ENCODE measurements around the gene AUP1.

The AUP1 gene

GRCh38 chr2:74551530-74551929 lies 22.0 kb upstream of the AUP1 start:
- Histone ChIP-seq H3K79me2 (ENCODE audit: low read length) (peaks cover 3% of the 10 kb centered on the region; the same call in 1 of the 2 replicates), H3K9me3 (ENCODE audit: insufficient read depth, low read length) (no peaks in the 10 kb centered on the region), H3K4me2 (ENCODE audit: low read length) (no peak overlapping the region), H4K20me1 (ENCODE audit: insufficient read depth, low read length) (no peaks in the 10 kb centered on the region), H3K27ac (ENCODE audit: low read length) (no peak overlapping the region), H3K4me3 (ENCODE audit: low read length) (no peak overlapping the region), H3K9ac (ENCODE audit: low read length) (no peak overlapping the region), H3K36me3 (replicated peaks; ENCODE audit: low read depth, low read length) (no peaks in the 10 kb centered on the region), H3K4me1 (ENCODE audit: low read length) (peaks cover 11% of the 10 kb centered on the region), H3K27me3 (ENCODE audit: low read depth, low read length) (no peaks in the 10 kb centered on the region), H2AFZ (ENCODE audit: low read depth, low read length) (no peak overlapping the region)
- TF ChIP-seq CTCF (IDR thresholded peaks at IDR 0.05; ENCODE audit: low read depth, low read length) (no peak), EZH2phosphoT487 (IDR thresholded peaks at IDR 0.05; ENCODE audit: low read depth) (no peak)

GRCh38 chr2:74550231-74550630 lies 20.7 kb upstream of the AUP1 start:
- Histone ChIP-seq H3K9me3 (ENCODE audit: insufficient read depth, low read length) (no peaks in the 10 kb centered on the region), H3K27me3 (ENCODE audit: low read depth, low read length) (no peaks in the 10 kb centered on the region), H3K36me3 (replicated peaks; ENCODE audit: low read depth, low read length) (no peaks in the 10 kb centered on the region), H2AFZ (ENCODE audit: low read depth, low read length) (no peak overlapping the region), H3K4me3 (ENCODE audit: low read length) (no peak overlapping the region), H3K4me1 (ENCODE audit: low read length) (peaks cover 5% of the 10 kb centered on the region; the same call in 1 of the 2 replicates), H3K4me2 (ENCODE audit: low read length) (no peak overlapping the region), H4K20me1 (ENCODE audit: insufficient read depth, low read length) (no peaks in the 10 kb centered on the region), H3K27ac (ENCODE audit: low read length) (no peak overlapping the region), H3K79me2 (ENCODE audit: low read length) (no peaks in the 10 kb centered on the region), H3K9ac (ENCODE audit: low read length) (no peak overlapping the region)
- no peak for TF ChIP-seq EZH2phosphoT487 (IDR thresholded peaks at IDR 0.05; ENCODE audit: low read depth)
- TF ChIP-seq CTCF (IDR thresholded peaks at IDR 0.05; ENCODE audit: low read depth, low read length), result no peak

GRCh38 chr2:74548900-74549826 lies 19.7 kb upstream of the AUP1 start:
- H3K36me3 ChIP-seq (replicated peaks; ENCODE audit: low read depth, low read length), result no peaks in the 10 kb centered on the region
- no peaks in the 10 kb centered on the region for H3K27me3 ChIP-seq (ENCODE audit: low read depth, low read length)
- peaks cover 5% of the 10 kb centered on the region; the same call in 1 of the 2 replicates for H3K4me1 ChIP-seq (ENCODE audit: low read length)
- H3K4me2 ChIP-seq (ENCODE audit: low read length), result no peak overlapping the region
- no peak overlapping the region for H3K9ac ChIP-seq (ENCODE audit: low read length)
- H4K20me1 ChIP-seq (ENCODE audit: insufficient read depth, low read length), result no peaks in the 10 kb centered on the region
- no peak for TF ChIP-seq CTCF (IDR thresholded peaks at IDR 0.05; ENCODE audit: low read depth, low read length)
- TF ChIP-seq EZH2phosphoT487 (IDR thresholded peaks at IDR 0.05; ENCODE audit: low read depth), result no peak
- H3K9me3 ChIP-seq (ENCODE audit: insufficient read depth, low read length), result no peaks in the 10 kb centered on the region
- H3K27ac ChIP-seq (ENCODE audit: low read length), result no peak overlapping the region
- no peak overlapping the region for H2AFZ ChIP-seq (ENCODE audit: low read depth, low read length)
- no peak overlapping the region for H3K4me3 ChIP-seq (ENCODE audit: low read length)
- H3K79me2 ChIP-seq (ENCODE audit: low read length), result no peaks in the 10 kb centered on the region

- Histone ChIP-seq H2AFZ (ENCODE audit: low read depth, low read length) (no peak overlapping the region), H3K4me1 (ENCODE audit: low read length) (peaks cover 1% of the 10 kb centered on the region; the same call in 1 of the 2 replicates), H4K20me1 (ENCODE audit: insufficient read depth, low read length) (no peaks in the 10 kb centered on the region), H3K79me2 (ENCODE audit: low read length) (no peaks in the 10 kb centered on the region), H3K4me2 (ENCODE audit: low read length) (no peak overlapping the region), H3K4me3 (ENCODE audit: low read length) (no peak overlapping the region), H3K9me3 (ENCODE audit: insufficient read depth, low read length) (no peaks in the 10 kb centered on the region), H3K27me3 (ENCODE audit: low read depth, low read length) (no peaks in the 10 kb centered on the region), H3K27ac (ENCODE audit: low read length) (no peak overlapping the region), H3K36me3 (replicated peaks; ENCODE audit: low read depth, low read length) (no peaks in the 10 kb centered on the region), H3K9ac (ENCODE audit: low read length) (no peak overlapping the region)
- TF ChIP-seq EZH2phosphoT487 (IDR thresholded peaks at IDR 0.05; ENCODE audit: low read depth), result no peak
- no peak for TF ChIP-seq CTCF (IDR thresholded peaks at IDR 0.05; ENCODE audit: low read depth, low read length)
These were observed 18.9 kb upstream of the AUP1 start for GRCh38 chr2:74548285-74548899.
